ENCODE data around the gene KNTC1. TPM values are rescaled to one million over a fixed set of nuclear protein-coding genes. Genes with fewer than 3 reads are reported as not detected.

The KNTC1 gene
- total and polyA plus RNA-seq, 2 of the 8 experiments (the other 6 are each of a cell fraction or from before 2014, with no cell fraction given) = 52.7 to 80.2 TPM

DNA sequence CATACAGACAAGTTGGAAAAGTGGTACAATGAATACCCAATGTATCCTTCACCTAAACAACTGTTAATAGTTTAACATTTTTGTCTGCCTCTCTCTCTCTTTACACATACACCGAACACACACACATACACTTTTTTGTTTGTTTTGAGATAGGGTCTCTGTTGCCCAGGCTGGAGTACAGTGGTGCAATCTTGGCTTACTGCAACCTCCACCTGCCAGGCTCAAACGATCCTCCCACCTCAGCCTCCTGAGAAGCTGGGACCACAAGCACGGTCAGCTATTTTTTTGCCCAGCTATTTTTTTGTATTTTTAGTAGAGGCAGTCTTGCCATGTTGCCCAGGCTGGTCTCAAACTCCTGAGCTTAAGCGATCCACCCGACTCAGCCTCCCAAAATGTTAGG lies 43.1 kb upstream of the KNTC1 start:
- Histone ChIP-seq H3K18ac (ENCODE audit: extremely low read depth, low read length) (no peak overlapping the region), H4K20me1 (replicated peaks in 1 of 2; ENCODE audit: control insufficient read depth in 1 of 2, insufficient read depth in 2 of 2, low read length in 2 of 2) (no peaks in the 10 kb centered on the region), H3K56ac (replicated peaks; ENCODE audit: insufficient read length, low read depth, low read length) (no peak overlapping the region), H3K23ac (ENCODE audit: insufficient read length) (no peak overlapping the region), H3K14ac (ENCODE audit: insufficient read length) (no peak overlapping the region), H3K4me3 (ENCODE audit: extremely low read depth in 1 of 4, insufficient read depth in 2 of 4, low read depth in 3 of 4, low read length in 4 of 4) (no peak overlapping the region), H2AK5ac (ENCODE audit: low read depth, low read length) (no peak overlapping the region), H3K27ac (ENCODE audit: low read depth, low read length) (no peak overlapping the region), H4K5ac (ENCODE audit: insufficient read length, low read depth, low read length) (no peak overlapping the region), H2BK120ac (replicated peaks; ENCODE audit: low read depth, low read length) (no peak overlapping the region), H2BK15ac (ENCODE audit: low read length) (no peak overlapping the region), H3K79me2 (ENCODE audit: control insufficient read depth in 1 of 2, insufficient read depth in 2 of 2, low read length in 2 of 2) (no peaks in the 10 kb centered on the region), H3K27me3 (replicated peaks in 1 of 4; ENCODE audit: control insufficient read depth in 3 of 4, extremely low read depth in 1 of 4, insufficient read depth in 3 of 4, low read length in 3 of 4) (no peaks in the 10 kb centered on the region), H3K4me2 (ENCODE audit: insufficient read depth in 1 of 2, low read depth in 2 of 2, low read length in 2 of 2) (no peak overlapping the region), H4K8ac (ENCODE audit: extremely low read depth, insufficient read depth, low read length) (no peak overlapping the region), H2BK12ac (ENCODE audit: low read depth, low read length) (no peak overlapping the region), H2AFZ (ENCODE audit: low read length) (no peak overlapping the region), H4K91ac (replicated peaks; ENCODE audit: insufficient read length, low read length) (no peak overlapping the region), H3K9me3 (ENCODE audit: insufficient read depth in 2 of 2, low read depth in 1 of 2, low read length in 1 of 2) (no peaks in the 10 kb centered on the region), H3K79me1 (ENCODE audit: low read depth, low read length) (no peaks in the 10 kb centered on the region), H3K4me1 (replicated peaks in 1 of 4; ENCODE audit: control insufficient read depth in 3 of 4, insufficient read depth in 4 of 4, low read length in 3 of 4) (no peaks in the 10 kb centered on the region), H3K36me3 (ENCODE audit: control insufficient read depth in 2 of 4, insufficient read depth in 4 of 4, low read length in 3 of 4) (peaks cover 7 to 84% (median 48%) of the 10 kb centered on the region in 4 experiments), H2BK20ac (ENCODE audit: low read length) (no peak overlapping the region), H3K9ac (replicated peaks in 1 of 4; ENCODE audit: extremely low read depth in 1 of 4, low read depth in 3 of 4, low read length in 3 of 4) (no peak overlapping the region), H3K23me2 (ENCODE audit: low read depth, low read length) (no peaks in the 10 kb centered on the region), H2BK5ac (ENCODE audit: low read depth, low read length) (no peak overlapping the region), H3K4ac (replicated peaks; ENCODE audit: insufficient read length, low read depth, low read length) (no peak overlapping the region)
- DNase-seq (ENCODE audit: low read depth in 1 of 2, low spot score in 2 of 2) (no peak), FAIRE-seq (no peak)
- WGBS, 2 experiments (ENCODE audit: extremely low coverage in 1 of 2, insufficient coverage in 1 of 2, insufficient read length in 1 of 2, insufficient replicate concordance in 2 of 2, low coverage in 1 of 2, low lambda C conversion rate in 2 of 2, missing lambda C conversion rate in 1 of 2) = 99 to 100% methylated on average over 1 to 5 of the region's 5 CpGs
- CTCF ChIA-PET (ENCODE audit: partially characterized antibody) = interaction anchor here (0.6 to 2.5 kb wide), 4 partner anchors 10 to 293 kb away, joined by 3 to 8 read pairs (median 4); no protein-coding TSS in a partner anchor
- POLR2A ChIA-PET (ENCODE audit: partially characterized antibody) = interaction anchor here (0.7 to 47.9 kb wide), 5 partner anchors 11 to 42 kb away, joined by 3 to 1221 read pairs (median 7); partner anchors contain the start of genes KNTC1, RSRC2 and ZCCHC8
- TF ChIP-seq GTF2F1 (IDR thresholded peaks at IDR 0.05; ENCODE audit: borderline replicate concordance, low read depth, low read length) (no peak), TAF7 (optimal IDR thresholded peaks at IDR 0.05; ENCODE audit: borderline replicate concordance, low read depth, low read length) (no peak), HDAC2 (IDR thresholded peaks at IDR 0.05; ENCODE audit: borderline replicate concordance in 1 of 2, low read depth in 2 of 2, low read length in 2 of 2) (no peak), USF2 (IDR thresholded peaks at IDR 0.05; ENCODE audit: low read length) (no peak), NRF1 (IDR thresholded peaks at IDR 0.05; ENCODE audit: low read depth, low read length) (no peak), MAFK (IDR thresholded peaks at IDR 0.05; ENCODE audit: low read depth, low read length) (no peak), RNF2 (IDR thresholded peaks at IDR 0.05; ENCODE audit: borderline replicate concordance, low read depth, low read length, missing control alignments, poor library complexity, severe bottlenecking) (no peak), ZNF274 (IDR thresholded peaks at IDR 0.05; ENCODE audit: borderline replicate concordance, extremely low read depth, low read length) (no peak), CEBPB (IDR thresholded peaks at IDR 0.05; ENCODE audit: low read depth, low read length) (no peak), GABPA (IDR thresholded peaks at IDR 0.05; ENCODE audit: borderline replicate concordance, insufficient read depth, low read length) (no peak), BACH1 (IDR thresholded peaks at IDR 0.05; ENCODE audit: low read length) (no peak), KDM4A (IDR thresholded peaks at IDR 0.05; ENCODE audit: low read depth, low read length, severe bottlenecking) (no peak)
